CD4-positive, alpha-beta T cell treated with Interleukin-6 at 100 ng/mL for 8 hours (primary cell): ENCODE results near the gene PICALM.
A peak's percentile ranks its signal among the peaks of the same experiment; 100 is the strongest.

ENCODE experiments used
- DNase-seq: peaks from one replicate; pipeline ENCODE4 v3.0.0-alpha.2; 2020; ENCODE audit warnings: mixed read lengths, low spot score

Gene PICALM

GRCh38 chr11:86050196-86050709, 18.6 kb downstream of the PICALM start:
- no peak for DNase-seq

DNA sequence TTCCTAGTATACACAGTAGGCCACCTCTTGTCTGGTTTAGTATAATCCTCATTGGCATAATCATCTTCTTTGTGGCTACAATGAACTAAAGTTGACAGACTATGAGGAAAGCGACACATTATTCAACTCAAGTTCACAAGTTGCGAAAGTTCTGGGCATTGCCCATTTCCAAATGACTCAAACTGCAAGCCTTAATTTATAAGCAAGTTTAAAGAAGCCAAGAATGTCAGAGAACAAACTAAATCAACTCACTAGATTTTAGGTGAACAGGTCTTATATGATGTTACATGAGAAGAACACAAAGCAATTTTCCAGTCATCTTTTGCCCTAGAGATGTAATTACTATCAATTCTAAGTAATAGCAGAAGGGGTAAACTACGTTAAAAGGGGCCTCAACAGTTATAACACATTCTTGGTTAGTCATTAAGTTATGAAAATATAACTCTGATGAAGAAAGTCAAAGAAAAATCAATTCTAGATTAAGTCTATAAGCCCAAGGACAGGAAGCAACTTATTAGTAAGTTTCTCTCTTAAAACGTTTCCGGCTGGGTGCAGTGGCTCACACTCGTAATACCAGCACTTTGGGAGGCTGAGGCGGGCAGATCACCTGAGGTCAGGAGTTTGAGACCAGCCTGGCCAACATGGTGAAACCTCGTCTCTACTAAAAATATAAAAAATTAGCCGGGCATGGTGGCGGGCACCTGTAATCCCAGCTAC, 21.5 kb downstream of the PICALM start:
- peak; percentile 21 for DNase-seq

DNA sequence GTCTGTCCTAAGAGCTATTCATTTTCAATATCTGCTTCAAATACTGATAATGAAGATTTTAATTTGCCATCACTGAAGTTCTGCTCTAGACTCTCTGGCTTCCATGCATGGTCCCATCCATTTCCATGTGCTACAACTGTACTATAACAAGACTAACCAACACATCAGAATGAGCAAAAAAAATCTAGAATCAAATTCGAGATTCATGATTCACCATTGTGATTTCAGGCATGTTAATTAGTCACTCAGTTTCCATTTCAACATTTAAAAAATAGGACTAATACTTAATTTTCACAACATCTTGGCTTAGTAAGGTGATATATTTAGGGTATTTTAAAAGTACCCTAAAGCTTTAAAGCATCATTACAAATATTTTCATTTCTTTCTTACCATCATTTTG, 22.8 kb downstream of the PICALM start:
- no peak for DNase-seq

DNA sequence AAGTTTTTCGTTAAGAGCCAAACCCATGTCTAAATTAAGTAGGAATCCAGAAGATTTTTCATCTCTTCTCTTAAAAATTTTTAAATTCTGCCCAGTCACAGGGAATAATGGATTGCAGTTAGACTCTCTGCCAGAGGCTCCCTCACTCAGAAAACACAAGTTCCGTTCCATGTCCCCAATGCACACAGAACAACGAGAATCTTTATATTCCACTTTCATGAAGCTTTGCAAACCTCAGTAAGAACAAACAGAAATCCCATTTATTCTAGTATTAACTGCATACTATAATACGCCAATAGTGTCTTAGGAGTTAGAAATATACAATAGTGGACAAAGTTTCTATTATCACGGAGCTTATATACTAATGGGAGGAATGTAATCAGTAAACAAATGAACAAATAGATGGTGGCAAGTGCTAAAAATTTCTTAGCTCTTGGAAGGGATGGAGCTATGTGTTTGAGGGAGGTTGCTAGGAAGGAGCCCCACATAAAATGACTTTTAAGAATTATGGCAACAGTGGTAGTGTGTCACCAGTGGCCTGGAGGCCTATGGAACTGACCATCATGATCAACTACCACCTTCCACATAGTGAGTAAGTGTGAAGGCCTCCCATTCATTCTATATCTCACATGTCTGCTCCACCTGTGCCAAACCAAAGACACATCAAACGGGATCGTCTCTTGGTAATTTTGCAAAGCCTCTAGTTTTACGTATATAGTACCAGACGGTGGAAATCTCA, 24.9 kb downstream of the PICALM start:
- no peak for DNase-seq

DNA sequence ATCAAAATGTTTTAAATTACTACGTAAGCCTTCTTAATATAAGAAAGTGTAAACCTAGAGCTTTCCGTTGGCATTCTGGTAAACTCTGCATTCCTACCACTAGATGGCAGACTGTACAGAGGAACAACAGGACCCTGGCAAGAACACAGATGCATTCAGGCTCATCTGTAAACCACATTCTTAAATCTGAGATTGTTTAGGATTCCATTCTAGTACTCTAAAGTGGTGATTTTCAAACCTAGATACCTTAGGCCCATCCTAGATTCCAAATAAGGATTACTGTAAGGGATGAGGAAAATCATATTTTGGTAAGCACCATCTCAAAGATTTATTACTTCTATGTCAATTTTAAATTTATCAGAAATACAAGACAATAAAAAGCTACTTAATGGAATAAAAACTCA, 26.9 kb downstream of the PICALM start:
- DNase-seq = peak; percentile 76

DNA sequence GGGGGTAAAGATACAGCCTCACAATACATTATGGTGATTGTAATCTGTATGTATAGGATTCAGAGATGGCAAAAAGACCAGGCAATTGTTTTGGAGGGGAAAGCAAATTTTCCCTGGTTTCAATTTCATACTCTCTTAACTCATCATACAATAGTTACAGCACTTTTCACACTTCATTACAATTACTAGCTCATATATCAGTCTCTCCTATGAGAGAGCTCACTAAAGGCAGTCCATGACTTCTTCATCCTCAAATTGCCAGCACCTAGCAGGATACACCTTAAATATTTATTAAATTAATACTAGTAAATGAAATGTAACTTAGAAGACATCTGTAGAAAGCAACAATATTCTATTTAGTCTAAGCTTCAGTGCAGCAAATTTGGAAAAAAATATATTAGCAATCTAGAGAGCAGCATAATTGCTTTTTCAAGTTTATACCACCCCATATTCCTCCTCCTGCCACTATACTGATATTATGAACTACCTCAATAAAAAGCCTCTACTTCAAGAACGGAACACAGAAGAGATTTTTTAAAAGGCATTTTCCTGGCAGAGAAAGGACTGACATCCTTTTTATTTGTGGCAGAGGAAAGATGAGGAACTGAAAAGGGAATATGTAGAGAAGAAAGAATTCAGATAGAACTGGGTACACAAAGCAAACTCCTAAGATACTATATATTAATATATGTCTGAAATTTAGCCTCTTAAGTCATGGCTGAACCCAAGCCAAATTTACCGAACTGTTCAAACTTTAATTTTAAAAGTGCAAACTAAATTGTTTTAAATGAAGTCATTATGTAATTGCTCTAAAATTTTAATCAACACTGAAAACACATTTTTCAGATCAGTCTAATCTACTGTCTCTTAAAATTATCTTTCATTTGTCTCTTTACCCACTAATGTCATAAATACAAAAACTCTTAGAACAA, 27.7 kb downstream of the PICALM start:
- no peak for DNase-seq

GRCh38 chr11:86039094-86039493, 29.8 kb downstream of the PICALM start:
- no peak for DNase-seq

- DNase-seq = no peak
These were observed 31.1 kb downstream of the PICALM start for GRCh38 chr11:86037743-86038142.

DNA sequence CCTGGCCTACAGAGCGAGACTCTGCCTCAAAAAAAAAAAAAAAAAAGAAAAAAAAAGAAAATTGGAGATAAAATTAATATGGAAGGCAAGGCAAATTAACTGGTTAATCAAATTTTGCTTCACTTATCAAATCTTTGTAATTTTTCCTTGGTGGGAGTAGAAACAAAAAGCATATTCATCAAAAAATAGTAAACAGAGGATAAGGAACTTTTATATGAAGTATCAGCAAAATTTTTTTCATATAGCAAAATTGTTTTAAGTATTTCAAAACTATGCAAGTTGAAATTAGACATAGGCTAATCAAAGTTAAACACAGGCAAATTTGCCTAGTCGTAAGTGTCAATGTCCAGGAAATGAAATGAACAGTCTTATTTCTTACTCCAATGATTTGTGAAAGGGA, 33.0 kb downstream of the PICALM start:
- no peak for DNase-seq

DNA sequence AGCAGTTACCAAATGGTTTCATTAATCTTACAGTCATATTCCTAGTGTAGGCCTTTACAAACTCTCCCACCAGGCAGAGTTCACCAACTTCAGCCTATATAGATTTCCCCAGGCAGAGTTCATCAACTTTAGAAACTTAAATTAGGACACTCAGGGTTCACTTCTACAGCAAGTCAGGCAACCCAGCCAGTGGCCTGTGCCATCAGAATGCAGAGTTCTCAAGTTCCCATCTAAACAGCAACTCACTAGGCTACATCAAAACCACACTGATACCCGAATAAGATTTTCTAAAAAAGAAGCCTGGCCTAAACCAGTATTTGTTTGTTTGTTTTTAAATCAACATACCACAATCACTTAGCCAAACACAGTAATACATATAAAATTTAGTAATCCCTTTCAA, 33.7 kb downstream of the PICALM start:
- DNase-seq = no peak

DNA sequence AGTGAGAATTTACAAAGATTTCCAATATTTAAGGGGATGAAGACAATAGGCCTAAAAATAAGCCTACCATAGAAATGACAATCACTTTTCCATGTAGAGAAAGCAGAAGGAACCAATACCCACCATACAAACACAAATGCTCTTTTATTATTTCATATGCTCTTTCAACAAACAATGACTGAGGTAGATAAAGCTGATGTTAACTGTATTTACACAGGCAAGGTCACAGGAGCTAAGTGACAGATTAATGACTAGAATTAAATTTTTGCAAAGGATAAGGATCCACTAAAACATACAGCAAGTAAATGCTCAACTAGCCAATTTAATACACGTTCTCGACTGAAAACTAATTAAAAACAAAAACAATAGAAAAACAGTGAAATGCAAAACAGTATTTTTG, 34.2 kb downstream of the PICALM start:
- DNase-seq = no peak

DNA sequence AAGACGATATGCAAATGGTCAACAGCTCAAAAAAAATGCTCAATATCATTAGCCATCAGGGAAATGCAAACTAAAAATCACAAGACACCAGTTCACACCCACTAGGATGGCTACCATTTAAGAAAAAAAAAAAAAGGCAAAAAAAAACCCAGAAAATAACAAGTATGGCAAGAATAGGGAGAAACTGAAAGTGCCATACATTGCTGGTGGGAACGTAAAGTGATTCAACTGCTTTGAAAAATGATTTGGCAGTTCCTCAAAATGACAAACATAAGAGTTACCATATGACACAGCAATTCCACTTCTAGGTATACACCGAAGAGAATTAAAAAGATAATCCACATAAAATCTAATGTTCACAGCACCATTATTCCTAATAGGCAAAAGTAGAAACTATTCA, 47.5 kb downstream of the PICALM start:
- no peak for DNase-seq

- no peak for DNase-seq
These were observed 50.6 kb downstream of the PICALM start for GRCh38 chr11:86018249-86018648.

- DNase-seq = no peak
These were observed 52.4 kb downstream of the PICALM start for GRCh38 chr11:86016451-86016850.

DNA sequence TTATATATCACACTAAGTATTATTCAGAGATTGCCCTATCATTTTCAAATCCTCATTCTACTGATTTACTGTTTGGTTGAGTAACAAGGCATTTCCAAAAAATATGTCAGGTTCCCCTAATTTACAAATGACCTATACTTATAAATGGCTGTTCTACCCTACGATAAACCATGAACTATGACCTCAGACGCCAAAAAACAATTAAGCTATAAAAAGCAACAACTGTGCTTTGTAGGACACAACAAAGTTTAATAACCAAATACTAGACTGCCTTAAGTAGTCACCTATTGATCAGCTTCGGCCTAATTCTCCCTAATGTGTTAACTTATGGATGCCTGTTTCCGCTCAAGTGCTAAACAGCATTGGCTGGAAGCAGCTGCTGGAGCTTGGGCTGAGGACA, 53.2 kb downstream of the PICALM start:
- no peak for DNase-seq

- no peak for DNase-seq
These were observed 54.7 kb downstream of the PICALM start for GRCh38 chr11:86014221-86014620.

- DNase-seq = no peak
These were observed 55.2 kb downstream of the PICALM start for GRCh38 chr11:86013713-86014112.

GRCh38 chr11:86011175-86011574, 57.7 kb downstream of the PICALM start:
- no peak for DNase-seq

- no peak for DNase-seq
These were observed 65.2 kb downstream of the PICALM start for GRCh38 chr11:86003654-86004053.

DNA sequence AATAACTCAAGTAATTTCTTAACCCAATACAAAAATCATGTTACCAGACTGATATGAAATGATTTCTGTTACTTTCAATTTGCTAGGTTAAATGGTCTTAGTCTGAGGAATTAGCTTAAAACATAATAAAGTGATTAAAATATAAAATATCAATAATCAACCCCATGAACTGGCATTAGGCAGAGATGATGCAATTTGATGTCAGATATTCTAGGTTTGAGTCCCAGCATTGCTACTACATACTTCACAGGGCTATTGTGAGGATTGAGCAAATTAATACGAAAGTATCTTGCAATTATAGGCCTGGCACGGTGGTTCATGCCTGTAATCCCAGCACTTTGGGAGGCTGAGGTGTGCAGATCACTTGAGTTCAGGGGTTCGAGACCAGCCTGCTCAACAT, 66.5 kb downstream of the PICALM start:
- DNase-seq = no peak

DNA sequence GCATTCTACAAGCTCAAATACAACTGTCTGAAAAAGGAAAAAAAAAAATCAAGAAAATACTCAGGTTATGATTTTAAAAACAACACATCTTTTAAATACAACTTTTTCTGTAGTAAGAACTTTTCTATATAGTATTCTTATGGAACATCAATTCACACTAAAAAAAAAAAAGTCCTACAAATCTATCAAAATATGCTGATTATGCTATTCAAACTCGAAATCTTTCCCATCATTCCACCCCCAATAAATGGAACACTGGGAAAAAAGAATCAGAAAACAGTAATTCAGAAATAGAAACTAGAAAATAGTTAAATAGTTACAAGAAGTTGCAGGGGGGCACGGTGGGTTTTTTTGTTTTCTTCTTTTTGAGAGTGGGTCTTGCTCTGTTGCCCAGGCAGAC, 77.4 kb downstream of the PICALM start:
- DNase-seq = no peak

DNA sequence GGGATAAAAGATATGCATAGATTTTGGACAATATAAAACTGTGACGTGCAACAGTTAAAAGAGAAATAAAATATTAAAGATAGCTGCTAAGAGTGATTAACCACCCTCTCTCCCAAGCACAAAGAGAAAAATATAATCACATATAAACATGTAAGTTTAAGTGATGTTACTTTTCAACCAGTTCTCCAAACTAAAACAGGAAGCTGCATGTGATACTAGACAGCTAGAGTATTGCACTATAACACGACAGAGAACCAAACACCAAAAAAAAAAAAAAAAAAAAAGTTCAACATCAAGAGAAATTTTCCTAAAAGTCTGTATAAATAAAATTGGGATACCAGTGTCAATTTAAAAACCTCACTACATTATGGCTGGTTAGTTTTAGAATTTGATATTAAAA, 79.1 kb downstream of the PICALM start:
- DNase-seq = no peak
